DLD1 (cell line): ENCODE results near the gene RNF180.
"Not testable (repeated sequence)": the region's sequence is repeated elsewhere in the genome, so short reads cannot be mapped to it uniquely, and the experiment has no call there.

ENCODE experiments used
- in situ Hi-C: cut with HindIII; loops from 2 replicates; pipeline ENCODE4 v1.10.0; 2017; ENCODE audit warnings: low sequenced_read_pairs

Gene RNF180

DNA sequence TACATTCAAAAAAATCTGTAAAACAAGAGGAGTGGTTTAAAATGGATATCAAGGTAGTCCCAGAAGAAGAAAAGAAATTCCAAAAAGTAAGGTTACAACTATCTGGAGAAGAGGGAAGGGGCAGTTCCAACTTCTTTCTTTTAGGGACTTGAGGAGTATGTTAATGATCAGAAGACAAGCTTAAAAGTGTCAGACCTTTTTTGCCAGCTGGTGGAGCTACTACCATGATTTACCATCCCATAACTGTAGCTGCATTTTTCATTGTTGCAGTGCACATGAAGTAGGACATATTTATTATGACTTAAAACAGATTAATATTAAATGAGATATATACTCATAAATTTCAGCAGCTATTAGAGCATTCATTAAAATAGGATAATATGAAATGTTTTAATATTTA lies 181.7 kb downstream of the RNF180 start:
- in situ Hi-C loops = no loop called here

DNA sequence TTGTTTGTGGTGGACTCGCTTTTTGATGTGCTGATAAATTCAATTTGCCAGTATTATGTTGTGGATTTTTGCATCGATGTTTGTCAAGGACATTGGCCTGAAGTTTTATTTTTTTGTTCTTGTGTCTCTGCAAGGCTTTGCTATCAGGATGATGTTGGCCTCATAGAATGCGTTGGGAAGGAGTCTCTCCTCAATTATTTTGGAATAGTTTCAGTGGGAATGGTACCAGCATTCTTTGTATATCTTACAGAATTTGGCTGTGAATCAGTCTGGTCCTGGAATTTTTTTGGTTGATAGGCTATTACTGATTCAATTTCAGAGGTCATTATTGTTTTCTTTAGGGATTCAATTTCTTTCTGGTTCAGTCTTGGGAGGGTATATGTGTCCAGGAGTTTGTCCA lies 198.8 kb downstream of the RNF180 start:
- in situ Hi-C loops = no loop called here

DNA sequence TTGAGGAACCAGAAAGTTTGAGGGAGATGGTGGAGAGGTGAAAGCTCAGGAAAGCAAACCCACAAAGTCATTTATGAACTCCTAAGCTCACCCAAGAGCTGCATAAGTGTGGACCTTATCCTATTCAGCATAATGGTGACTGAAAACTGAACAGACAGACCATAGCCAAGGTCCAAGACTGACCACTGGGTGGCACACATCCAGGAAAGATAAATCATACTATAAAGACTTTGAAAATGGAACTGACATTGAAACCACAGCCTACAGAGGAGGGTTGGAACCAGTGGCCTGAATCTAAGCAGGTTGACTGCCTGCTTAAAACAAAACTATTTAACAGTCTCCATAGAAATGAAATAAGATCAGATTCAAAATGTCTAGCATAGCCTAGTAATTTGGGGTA lies 219.1 kb downstream of the RNF180 start:
- in situ Hi-C loops = no loop called here

DNA sequence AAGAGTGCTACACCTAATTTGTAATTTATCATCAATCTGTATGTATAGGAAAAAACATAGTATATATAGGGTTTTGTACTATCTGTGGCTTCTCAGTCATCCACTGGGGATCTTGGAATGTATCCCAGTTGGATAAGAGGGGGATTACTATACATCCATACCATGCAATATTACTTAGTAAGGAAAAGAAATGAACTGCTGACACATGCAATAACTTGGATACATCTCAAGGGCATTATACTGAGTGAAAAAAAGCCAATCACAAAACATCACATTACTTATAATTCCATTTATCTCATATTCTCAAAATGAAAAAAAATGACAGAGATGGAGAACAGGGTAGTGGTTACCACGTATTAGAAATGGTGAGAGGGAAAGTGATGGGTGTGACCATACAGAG lies 231.9 kb downstream of the RNF180 start:
- in situ Hi-C loops = no loop called here

DNA sequence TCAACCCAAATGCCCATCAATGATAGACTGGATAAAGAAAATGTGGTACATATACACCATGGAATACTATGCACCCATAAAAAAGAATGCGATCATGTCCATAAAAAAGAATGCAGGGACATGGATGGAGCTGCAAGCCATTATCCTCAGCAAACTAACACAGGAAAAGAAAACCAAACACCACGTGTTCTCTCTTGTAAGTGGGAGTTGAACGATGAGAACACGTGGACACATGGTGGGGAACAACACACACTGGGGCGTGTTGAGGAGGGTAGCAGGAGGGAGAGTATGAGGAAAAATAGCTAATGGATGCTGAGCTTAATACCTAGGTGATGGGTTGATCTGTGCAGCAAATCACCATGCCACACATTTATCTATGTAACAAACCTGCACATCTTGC lies 233.1 kb downstream of the RNF180 start:
- in situ Hi-C loops = not testable (repeated sequence)

DNA sequence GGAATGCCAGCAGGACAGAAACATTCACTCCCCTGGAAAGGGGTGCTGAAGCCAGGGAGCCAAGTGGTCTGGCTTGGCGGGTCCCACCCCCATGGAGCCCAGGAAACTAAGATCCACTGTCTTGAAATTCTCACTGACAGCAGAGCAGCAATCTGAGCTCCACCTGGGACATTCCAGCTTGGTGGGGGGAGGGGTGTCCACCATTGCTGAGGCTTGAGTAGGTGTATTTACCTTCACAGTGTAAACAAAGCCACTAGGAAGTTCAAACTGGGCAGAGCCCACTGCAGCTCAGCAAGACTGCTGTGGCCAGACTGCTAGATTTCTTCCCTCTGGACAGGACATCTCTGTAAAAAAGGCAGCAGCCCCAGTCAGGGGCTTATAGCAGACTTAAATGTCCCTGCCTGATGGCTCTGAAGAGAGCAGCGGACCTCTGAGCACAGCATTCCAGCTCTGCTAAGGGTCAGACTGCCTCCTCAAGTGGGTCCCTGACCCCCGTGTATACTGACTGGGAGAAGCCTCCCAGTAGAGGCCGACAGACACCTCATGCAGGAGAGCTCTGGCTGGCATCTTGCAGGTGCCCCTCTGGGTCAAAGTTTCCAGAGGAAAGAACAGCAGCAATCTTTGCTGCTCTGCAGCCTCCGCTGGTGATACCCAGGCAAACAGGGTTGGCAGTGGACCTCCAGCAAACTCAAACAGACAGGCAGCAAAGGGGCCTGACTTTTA lies 241.6 kb downstream of the RNF180 start:
- in situ Hi-C loops = not testable (repeated sequence)

DNA sequence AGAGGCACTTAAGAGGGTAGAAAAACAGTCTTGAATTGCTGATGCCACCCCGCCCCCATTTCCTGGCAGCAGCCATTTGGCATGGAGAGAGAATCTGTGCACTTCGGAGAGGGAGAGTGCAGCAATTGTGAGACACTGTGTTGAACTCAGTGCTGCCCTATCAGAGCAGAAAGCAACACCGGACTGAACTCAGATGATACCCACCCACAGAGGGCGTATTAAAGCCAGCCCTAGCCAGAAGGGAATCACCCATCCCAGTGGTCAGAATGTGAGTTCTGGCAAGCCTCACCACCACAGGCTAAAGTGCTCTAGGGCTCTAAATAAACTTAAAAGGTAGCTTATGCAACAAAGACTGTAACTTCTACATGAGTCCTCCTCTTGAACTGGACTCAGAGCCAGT lies 251.7 kb downstream of the RNF180 start:
- in situ Hi-C loops = no loop called here

DNA sequence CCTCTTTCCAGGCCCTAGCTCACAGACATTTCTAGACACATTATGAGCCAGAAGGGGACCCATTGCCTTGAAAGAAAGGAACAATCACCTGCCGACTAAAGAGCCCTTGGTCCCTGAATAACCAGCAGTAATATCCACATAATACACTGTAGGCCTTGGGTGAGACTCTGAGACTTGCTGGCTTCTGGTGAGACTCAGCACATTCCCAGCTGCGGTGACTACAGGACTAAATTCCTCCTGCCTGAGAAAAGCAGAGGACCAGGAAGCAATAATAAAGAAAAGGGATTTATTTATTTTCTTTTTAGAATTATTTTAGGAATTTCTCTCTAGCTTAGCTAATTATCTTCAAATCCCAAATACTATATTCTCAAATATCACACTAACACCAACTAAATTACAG lies 252.4 kb downstream of the RNF180 start:
- in situ Hi-C loops = no loop called here
